Loucy (cell line): ENCODE measurements around the gene LYRM2.

ENCODE experiments used
- EZH2phosphoT487 ChIP-seq: fragments of 200-600 bp; IDR thresholded peaks from 2 replicates; pipeline ENCODE4 v1.6.1; 2018; ENCODE audit warnings: antibody characterized with exemption, mild to moderate bottlenecking, moderate library complexity, borderline replicate concordance
- TF ChIP-seq, protein P1 (sequence below): fragments of 200-600 bp; sonication (generic); conservative IDR thresholded peaks from 2 replicates; pipeline ENCODE4 v1.5.1; 2014; ENCODE audit warnings: mild to moderate bottlenecking, antibody characterized with exemption, low read length

DNA sequence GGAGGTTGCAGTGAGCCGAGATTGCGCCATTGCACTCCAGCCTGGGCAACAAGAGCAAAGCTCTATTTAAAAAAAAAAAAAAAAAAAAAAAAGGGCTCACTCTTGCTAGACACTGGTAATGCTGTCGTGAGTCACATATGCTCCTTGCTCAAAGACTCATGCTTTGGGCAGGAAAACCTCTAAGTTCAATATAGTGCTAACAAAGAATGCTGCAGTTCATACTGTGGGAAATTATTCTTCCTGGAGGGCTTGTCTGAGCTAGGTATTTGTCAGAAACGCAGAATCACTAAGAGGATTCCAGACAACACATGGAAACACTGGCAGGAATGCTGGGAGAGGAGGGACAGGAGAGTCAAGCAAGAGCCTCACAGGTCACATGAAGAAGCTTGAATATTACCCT, 2.3 kb upstream of the LYRM2 start:
- TF ChIP-seq, protein P1, sequence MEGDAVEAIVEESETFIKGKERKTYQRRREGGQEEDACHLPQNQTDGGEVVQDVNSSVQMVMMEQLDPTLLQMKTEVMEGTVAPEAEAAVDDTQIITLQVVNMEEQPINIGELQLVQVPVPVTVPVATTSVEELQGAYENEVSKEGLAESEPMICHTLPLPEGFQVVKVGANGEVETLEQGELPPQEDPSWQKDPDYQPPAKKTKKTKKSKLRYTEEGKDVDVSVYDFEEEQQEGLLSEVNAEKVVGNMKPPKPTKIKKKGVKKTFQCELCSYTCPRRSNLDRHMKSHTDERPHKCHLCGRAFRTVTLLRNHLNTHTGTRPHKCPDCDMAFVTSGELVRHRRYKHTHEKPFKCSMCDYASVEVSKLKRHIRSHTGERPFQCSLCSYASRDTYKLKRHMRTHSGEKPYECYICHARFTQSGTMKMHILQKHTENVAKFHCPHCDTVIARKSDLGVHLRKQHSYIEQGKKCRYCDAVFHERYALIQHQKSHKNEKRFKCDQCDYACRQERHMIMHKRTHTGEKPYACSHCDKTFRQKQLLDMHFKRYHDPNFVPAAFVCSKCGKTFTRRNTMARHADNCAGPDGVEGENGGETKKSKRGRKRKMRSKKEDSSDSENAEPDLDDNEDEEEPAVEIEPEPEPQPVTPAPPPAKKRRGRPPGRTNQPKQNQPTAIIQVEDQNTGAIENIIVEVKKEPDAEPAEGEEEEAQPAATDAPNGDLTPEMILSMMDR, result no peak
- TF ChIP-seq EZH2phosphoT487, result no peak
